ENCODE measurements around the gene KRTAP4-6.
"Not testable (repeated sequence)": the region's sequence is repeated elsewhere in the genome, so short reads cannot be mapped to it uniquely, and the experiment has no call there.

The KRTAP4-6 gene

GRCh38 chr17:41147531-41148204 lies 7.3 kb upstream of the KRTAP4-6 start:
- no peak for DNase-seq

- DNase-seq: no peak
These were observed 4.9 kb upstream of the KRTAP4-6 start for GRCh38 chr17:41145261-41145660.

- no peak for DNase-seq
These were observed 4.5 kb upstream of the KRTAP4-6 start for GRCh38 chr17:41144846-41145245.

GRCh38 chr17:41141361-41141760 lies 1.0 kb upstream of the KRTAP4-6 start:
- no peak for DNase-seq

- DNase-seq: not testable (repeated sequence)
These were observed 479 bp downstream of the KRTAP4-6 start for GRCh38 chr17:41139865-41140264.

- DNase-seq: peak; percentile 31
These were observed 6.2 kb downstream of the KRTAP4-6 start for GRCh38 chr17:41133880-41134735.

GRCh38 chr17:41131979-41132378 lies 8.4 kb downstream of the KRTAP4-6 start:
- peak; percentile 40 for DNase-seq

- no peak for DNase-seq
These were observed 13.0 kb downstream of the KRTAP4-6 start for GRCh38 chr17:41127371-41127770.

GRCh38 chr17:41126412-41126811 lies 13.9 kb downstream of the KRTAP4-6 start:
- DNase-seq: no peak

GRCh38 chr17:41125064-41125463 lies 15.3 kb downstream of the KRTAP4-6 start:
- DNase-seq: no peak

- not testable (repeated sequence) for DNase-seq
These were observed 16.4 kb downstream of the KRTAP4-6 start, which contains the start of gene KRTAP4-12 for GRCh38 chr17:41123991-41124371. KRTAP4-12 (minus strand) TSS chr17:41124182; CDS start chr17:41124122, 60 bp downstream.

- DNase-seq: not testable (repeated sequence)
These were observed 16.9 kb downstream of the KRTAP4-6 start for GRCh38 chr17:41123292-41123990.

GRCh38 chr17:41121742-41122141 lies 18.6 kb downstream of the KRTAP4-6 start:
- DNase-seq: no peak

- peak; percentile 63 for DNase-seq
These were observed 20.4 kb downstream of the KRTAP4-6 start for GRCh38 chr17:41119696-41120690.

- DNase-seq: peak; percentile 42
These were observed 21.6 kb downstream of the KRTAP4-6 start for GRCh38 chr17:41118721-41119120.

- DNase-seq: not testable (repeated sequence)
These were observed 22.4 kb downstream of the KRTAP4-6 start, which contains the start of gene KRTAP4-11 for GRCh38 chr17:41117846-41118386. KRTAP4-11 (minus strand) TSS chr17:41118373; CDS start chr17:41118315, 58 bp downstream.

- DNase-seq: peak; percentile 66
These were observed 24.0 kb downstream of the KRTAP4-6 start for GRCh38 chr17:41116297-41116696.

GRCh38 chr17:41111151-41111885 lies 29.0 kb downstream of the KRTAP4-6 start:
- DNase-seq: no peak

GRCh38 chr17:41108728-41109386 lies 31.5 kb downstream of the KRTAP4-6 start:
- DNase-seq: not testable (repeated sequence)

- DNase-seq: no peak
These were observed 32.3 kb downstream of the KRTAP4-6 start for GRCh38 chr17:41107941-41108450.
